Measurements from ENCODE around the gene SNURF.
"Not testable (repeated sequence)": the region's sequence is repeated elsewhere in the genome, so short reads cannot be mapped to it uniquely, and the experiment has no call there.

Gene SNURF

GRCh38 chr15:24933716-24934115, 21.1 kb upstream of the SNURF start:
- TF ChIP-seq CTCF (IDR thresholded peaks at IDR 0.05; ENCODE audit: low read length, missing control alignments): no peak
- DNase-seq (ENCODE audit: low read depth): no peak
- H3K4me3 ChIP-seq (replicated peaks; ENCODE audit: low read depth, low read length): no peak overlapping the region

- H3K4me3 ChIP-seq (replicated peaks; ENCODE audit: low read depth, low read length); DNase-seq (ENCODE audit: low read depth): not testable (repeated sequence)
These were observed 16.6 kb upstream of the SNURF start for GRCh38 chr15:24938224-24938623.

- TF ChIP-seq CTCF (IDR thresholded peaks at IDR 0.05; ENCODE audit: low read length, missing control alignments): no peak
These were observed 14.6 kb upstream of the SNURF start for GRCh38 chr15:24940236-24940635.

GRCh38 chr15:24943361-24943760, 11.4 kb upstream of the SNURF start:
- DNase-seq (ENCODE audit: low read depth): no peak
- H3K4me3 ChIP-seq (replicated peaks; ENCODE audit: low read depth, low read length): no peak overlapping the region
- no peak for TF ChIP-seq CTCF (IDR thresholded peaks at IDR 0.05; ENCODE audit: low read length, missing control alignments)

More at GRCh38 chr15:24940236-24940635, 14.6 kb upstream of the SNURF start:
- no peak overlapping the region for H3K4me3 ChIP-seq (replicated peaks; ENCODE audit: low read depth, low read length)
- no peak for DNase-seq (ENCODE audit: low read depth)

GRCh38 chr15:24944954-24945353, 9.8 kb upstream of the SNURF start:
- no peak for DNase-seq (ENCODE audit: low read depth)

GRCh38 chr15:24945711-24946110, 9.1 kb upstream of the SNURF start:
- no peak overlapping the region for H3K4me3 ChIP-seq (replicated peaks; ENCODE audit: low read depth, low read length)
- TF ChIP-seq CTCF (IDR thresholded peaks at IDR 0.05; ENCODE audit: low read length, missing control alignments): no peak
- no peak for DNase-seq (ENCODE audit: low read depth)

More at GRCh38 chr15:24944954-24945353, 9.8 kb upstream of the SNURF start:
- no peak overlapping the region for H3K4me3 ChIP-seq (replicated peaks; ENCODE audit: low read depth, low read length)
- no peak for TF ChIP-seq CTCF (IDR thresholded peaks at IDR 0.05; ENCODE audit: low read length, missing control alignments)

GRCh38 chr15:24948495-24948894, 6.3 kb upstream of the SNURF start:
- H3K4me3 ChIP-seq (replicated peaks; ENCODE audit: low read depth, low read length): no peak overlapping the region
- DNase-seq (ENCODE audit: low read depth): no peak
- TF ChIP-seq CTCF (IDR thresholded peaks at IDR 0.05; ENCODE audit: low read length, missing control alignments): no peak
